Heart right ventricle (tissue), 16 donors: ENCODE results near the gene NCR2. TPM values are rescaled to one million over a fixed set of nuclear protein-coding genes. Genes with fewer than 3 reads are reported as not detected.

ENCODE experiments used
- ATAC-seq, 8 donors: fragments of 200-7000 bp; cut with Tn5 transposase; one replicate each; pipeline ENCODE4 v1.9.1; 2020; ENCODE audit warnings: mild to moderate bottlenecking in 8 of 8, moderate library complexity in 8 of 8, moderate number of reproducible peaks in 1 of 8
- DNase-seq, 2 donors: peaks; one replicate each; pipeline ENCODE4 v3.0.0-alpha.2; 2020
- H3K27ac ChIP-seq, 10 donors: fragments of 200-600 bp; sonication (generic) in 2 of 10; one replicate each; pipeline versions ENCODE4 v1.5.0 to v1.8.0; 2020 to 2022; ENCODE audit warnings: mild to moderate bottlenecking in 3 of 10
- H3K27me3 ChIP-seq, 7 donors: fragments of 200-600 bp; one replicate each; pipeline ENCODE4 v1.8.0; 2021 to 2022; ENCODE audit warnings: mild to moderate bottlenecking in 2 of 7
- H3K36me3 ChIP-seq, 9 donors: fragments of 200-600 bp; sonication (generic) in 1 of 9; one replicate each; pipeline versions ENCODE4 v1.5.0 to v1.8.0; 2020 to 2022; ENCODE audit warnings: mild to moderate bottlenecking in 2 of 9
- H3K4me1 ChIP-seq, 9 donors: fragments of 200-600 bp; sonication (generic) in 1 of 9; one replicate each; pipeline versions ENCODE4 v1.5.0 to v1.8.0; 2020 to 2022; ENCODE audit warnings: mild to moderate bottlenecking in 4 of 9
- H3K4me3 ChIP-seq, 10 donors: fragments of 200-600 bp; sonication (generic) in 2 of 10; one replicate each; pipeline versions ENCODE4 v1.5.0 to v1.8.0; 2020 to 2022; ENCODE audit warnings: mild to moderate bottlenecking in 7 of 10, moderate library complexity in 2 of 10
- H3K9me3 ChIP-seq, 11 donors: fragments of 200-600 bp in 10 of 11; sonication (generic) in 2 of 11; one replicate each; pipeline versions ENCODE4 v1.5.0 to v1.8.0; 2013 to 2022; ENCODE audit warnings: mild to moderate bottlenecking in 2 of 11, control low read depth in 1 of 11, moderate library complexity in 1 of 11
- WGBS, 2 donors: extraction: QIAGEN DNeasy Blood & Tissue Kit; methylation state at CpG; one replicate each; pipeline ENCODE4 v1.1.7; 2013; ENCODE audit warnings: inconsistent platforms in 1 of 2; 5-methylcytosine and 5-hydroxymethylcytosine counted together
- intact Hi-C, 10 donors: fragments of 100-400 bp; cut with DNase I; formaldehyde crosslinking; loops; one replicate each; pipeline versions ENCODE4 v1.11.1 to v1.14.2; 2022
- polyA plus RNA-seq, 2 donors: library from polyadenylated mRNA; stranded (reverse); fragments of 200-250 nt; gene quantifications; one replicate each; pipeline ENCODE4 v1.2.3, GENCODE V29; 2013
- total RNA-seq, 10 donors: library from RNA; stranded (reverse); fragmentation: NEBNext Ultra II Directional in 3 of 10; extraction: Animal tissue kit (Norgen Biotek cat#: 25700) in 3 of 10; gene quantifications; one replicate each; pipeline versions ENCODE4 v1.2.1 to v1.2.4, GENCODE V29; 2021 to 2023
- TF ChIP-seq, protein P1 (sequence below), 9 donors: fragments of 200-600 bp; sonication (generic) in 2 of 9; IDR thresholded peaks; one replicate each; pipeline versions ENCODE4 v1.5.0 to v1.8.0; 2021 to 2022; ENCODE audit warnings: antibody characterized with exemption in 9 of 9, mild to moderate bottlenecking in 5 of 9, moderate library complexity in 1 of 9
- donor health status: Arrhythmogenic right ventricular cardiomyopathy.
- donor health status: ischemic (EF 13 %, LVEDD 7.1; RV severe dilation, severe dysfunction).
- donor health status: healthy with polysubstance abuse.
- donor health status: DM: no; HTN: yes; CAD: no.
- donor health status: DM: no; HTN: no; CAD: no.
- donor health status: ischemic (EF 25% LVEDD 6.9; RV normal size, moderate dysfunction).
- donor health status: ischemic (EF 25% LVEDD 5.7; RV mildly dilated, moderate dysfunction).
- donor health status: healthy.
- donor health status: DM: yes; HTN: yes; CAD: no.
- donor health status: Ischemic cardiomyopathy.
- donor health status: ischemic (EF 35%, LVEDD 5.7; RV mildly dilated, moderate dysfunction).
- donor health status: nonischemic (EF 11% LVEDD 7.7; RV severe dilation, severe dysfunction).
- donor health status: DM: yes; HTN: yes; CAD: no.
- donor health status: PGD.
- donor health status: ischemic (EF 29% LVEDD 5.4; RV normal size, mild dysfunction).
- donor health status: nonischemic (EF 23%, LVEDD 6.1; RV moderate dilation, normal function).

NCR2 gene
- total and polyA plus RNA-seq, 12 donors: not detected

DNA sequence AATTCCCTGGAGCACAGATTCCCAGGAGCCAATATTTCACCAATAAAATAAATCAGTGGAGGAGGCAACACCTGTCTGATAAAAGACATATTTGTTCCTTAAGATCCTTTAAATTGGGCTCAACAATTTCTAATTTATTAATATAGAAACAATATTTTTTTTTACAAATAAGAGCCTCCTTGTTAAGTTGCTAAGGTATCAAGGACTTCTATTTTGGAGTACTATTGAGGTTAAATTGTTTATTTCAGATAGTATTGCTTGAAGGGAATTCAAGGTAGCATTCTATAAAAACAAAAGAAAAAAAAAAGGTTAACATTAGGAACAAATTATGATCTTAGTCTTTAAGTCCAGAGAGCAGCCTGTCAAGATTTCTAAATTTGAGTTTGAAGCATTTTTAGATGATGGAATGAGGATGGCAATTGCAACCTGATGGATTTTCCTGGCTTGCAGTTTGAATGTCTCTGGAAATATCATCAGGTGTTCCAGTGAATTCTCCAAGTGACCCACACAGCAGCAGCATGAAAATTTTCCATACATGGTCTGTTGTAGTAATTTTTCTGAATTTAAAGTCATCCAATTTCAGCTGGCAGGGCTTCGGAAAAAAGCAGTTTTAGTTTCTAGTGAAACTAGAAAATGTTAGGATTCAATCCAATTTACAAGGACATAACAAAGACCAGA, 19.3 kb upstream of the NCR2 start:
- Histone ChIP-seq H3K36me3 (no peaks in the 10 kb centered on the region), H3K4me3 (no peak overlapping the region), H3K27ac (no peak overlapping the region), H3K4me1 (peaks cover 0 to 11% (median 6%) of the 10 kb centered on the region in 9 donors), H3K27me3 (peaks cover 0 to 81% (median 76%) of the 10 kb centered on the region in 7 donors), H3K9me3 (no peaks in the 10 kb centered on the region)
- WGBS, 2 donors: 80 to 89% methylated on average over 1 of the region's 1 CpG
- intact Hi-C loops: loop anchor here in 9 of 10 donors (5.0 to 10.0 kb wide), 4 partner anchors 121 to 224 kb away; no protein-coding TSS in a partner anchor
- TF ChIP-seq, protein P1, sequence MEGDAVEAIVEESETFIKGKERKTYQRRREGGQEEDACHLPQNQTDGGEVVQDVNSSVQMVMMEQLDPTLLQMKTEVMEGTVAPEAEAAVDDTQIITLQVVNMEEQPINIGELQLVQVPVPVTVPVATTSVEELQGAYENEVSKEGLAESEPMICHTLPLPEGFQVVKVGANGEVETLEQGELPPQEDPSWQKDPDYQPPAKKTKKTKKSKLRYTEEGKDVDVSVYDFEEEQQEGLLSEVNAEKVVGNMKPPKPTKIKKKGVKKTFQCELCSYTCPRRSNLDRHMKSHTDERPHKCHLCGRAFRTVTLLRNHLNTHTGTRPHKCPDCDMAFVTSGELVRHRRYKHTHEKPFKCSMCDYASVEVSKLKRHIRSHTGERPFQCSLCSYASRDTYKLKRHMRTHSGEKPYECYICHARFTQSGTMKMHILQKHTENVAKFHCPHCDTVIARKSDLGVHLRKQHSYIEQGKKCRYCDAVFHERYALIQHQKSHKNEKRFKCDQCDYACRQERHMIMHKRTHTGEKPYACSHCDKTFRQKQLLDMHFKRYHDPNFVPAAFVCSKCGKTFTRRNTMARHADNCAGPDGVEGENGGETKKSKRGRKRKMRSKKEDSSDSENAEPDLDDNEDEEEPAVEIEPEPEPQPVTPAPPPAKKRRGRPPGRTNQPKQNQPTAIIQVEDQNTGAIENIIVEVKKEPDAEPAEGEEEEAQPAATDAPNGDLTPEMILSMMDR (IDR thresholded peaks at IDR 0.05): no peak
- ATAC-seq (no peak), DNase-seq (no peak)

- Histone ChIP-seq H3K36me3 (no peaks in the 10 kb centered on the region), H3K9me3 (no peaks in the 10 kb centered on the region), H3K27ac (no peak overlapping the region), H3K4me1 (peaks cover 0 to 11% (median 6%) of the 10 kb centered on the region in 9 donors), H3K4me3 (peak overlapping the region in 6 of 10 donors; percentile 27 to 36 (median 34)), H3K27me3 (peaks cover 0 to 72% (median 61%) of the 10 kb centered on the region in 7 donors)
- WGBS, 2 donors: 33 to 37% methylated on average over 9 of the region's 9 CpGs
- ATAC-seq: no peak
- no peak for DNase-seq
- TF ChIP-seq, protein P1 (IDR thresholded peaks at IDR 0.05): no peak
- intact Hi-C loops: loop anchor here in 9 of 10 donors (5.0 to 10.0 kb wide), 4 partner anchors 123 to 226 kb away; no protein-coding TSS in a partner anchor
Measured at GRCh38 chr6:41318261-41318653, 17.2 kb upstream of the NCR2 start.

DNA sequence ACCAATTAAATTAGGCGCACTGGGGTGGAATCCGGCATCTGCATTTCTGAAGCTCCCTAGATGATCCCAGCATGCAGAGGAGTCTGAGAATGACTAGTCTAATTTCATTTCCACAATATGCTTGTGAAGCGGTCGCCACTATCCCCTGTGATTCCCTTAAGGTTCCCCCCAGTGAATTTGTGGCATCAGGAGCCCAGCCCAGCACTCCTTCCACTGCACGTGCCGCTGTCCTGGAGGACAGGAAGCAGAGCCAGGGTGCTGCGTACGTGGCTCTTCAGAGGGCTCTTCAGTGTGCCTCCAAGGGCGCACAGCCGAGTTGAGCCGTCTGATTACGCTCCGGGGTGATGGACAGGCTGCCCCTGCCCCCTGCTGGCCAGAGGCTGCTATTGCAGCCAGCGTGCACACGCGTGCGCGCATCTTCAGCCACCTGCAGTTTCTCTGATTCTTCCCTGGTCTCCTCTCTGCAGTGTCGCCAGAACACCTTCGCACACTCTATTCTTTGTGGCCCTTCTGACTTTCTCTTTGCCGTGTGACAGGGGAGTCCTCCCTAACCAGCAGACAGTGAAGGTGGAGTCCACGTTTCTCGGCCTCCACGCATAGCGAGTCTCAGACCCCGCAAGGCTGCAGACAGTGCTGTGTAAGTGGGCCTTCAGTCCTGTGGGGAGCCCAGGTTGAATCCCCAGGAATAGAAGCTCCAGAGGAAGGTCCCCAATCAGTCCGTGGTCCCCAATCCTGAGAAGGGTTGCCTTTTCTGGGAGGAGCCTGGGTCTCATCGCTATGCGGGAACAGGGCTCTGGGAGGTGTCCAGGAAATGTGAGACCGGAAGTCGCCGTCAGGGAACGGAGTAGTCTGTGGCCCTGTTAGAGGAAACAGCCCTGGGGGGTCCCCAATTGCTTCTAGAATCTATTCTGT, 16.5 kb upstream of the NCR2 start:
- ATAC-seq (peak; percentile 90 to 98 (median 94)), DNase-seq (peak; percentile 63 to 82)
- peaks cover 0 to 11% (median 6%) of the 10 kb centered on the region in 9 donors for H3K4me1 ChIP-seq
- no peaks in the 10 kb centered on the region for H3K36me3 ChIP-seq
- intact Hi-C loops: loop anchor here in 9 of 10 donors (5.0 to 10.0 kb wide), 4 partner anchors 124 to 227 kb away; no protein-coding TSS in a partner anchor
- H3K9me3 ChIP-seq: no peaks in the 10 kb centered on the region
- no peak overlapping the region for H3K27ac ChIP-seq
- peaks cover 0 to 72% (median 61%) of the 10 kb centered on the region in 7 donors for H3K27me3 ChIP-seq
- WGBS, 2 donors: 14 to 15% methylated on average over 33 of the region's 33 CpGs
- peak overlapping the region in 7 of 10 donors; percentile 9 to 36 (median 33) for H3K4me3 ChIP-seq
- TF ChIP-seq, protein P1 (IDR thresholded peaks at IDR 0.05): peak; percentile 99 to 100 (median 100)

- whole genome bisulfite sequencing, 2 donors: 79 to 90% methylated on average over 4 of the region's 4 CpGs
Measured at GRCh38 chr6:41321183-41321582, 14.2 kb upstream of the NCR2 start.

More at GRCh38 chr6:41321183-41321582, 14.2 kb upstream of the NCR2 start:
- H3K4me3 ChIP-seq: no peak overlapping the region
- peaks cover 0 to 71% (median 65%) of the 10 kb centered on the region in 7 donors for H3K27me3 ChIP-seq
- TF ChIP-seq, protein P1 (IDR thresholded peaks at IDR 0.05): no peak
- DNase-seq: no peak
- H3K9me3 ChIP-seq: no peaks in the 10 kb centered on the region
- no peak for ATAC-seq
- H3K36me3 ChIP-seq: no peaks in the 10 kb centered on the region
- intact Hi-C loops: no loop called here
- no peak overlapping the region for H3K27ac ChIP-seq
- H3K4me1 ChIP-seq: peaks cover 0 to 11% (median 6%) of the 10 kb centered on the region in 9 donors
